ENCODE data around the gene ZFP69.
"Not testable (repeated sequence)": the region's sequence is repeated elsewhere in the genome, so short reads cannot be mapped to it uniquely, and the experiment has no call there.

Gene ZFP69

GRCh38 chr1:40476924-40477677 lies at the start of gene ZFP69:
Gene ZFP69 (plus strand): TSS chr1:40477290. CDS start chr1:40479362, 2,072 bp downstream.
- peak; percentile 89 for DNase-seq

- DNase-seq: no peak
Measured at GRCh38 chr1:40431385-40431784, 45.7 kb upstream of the ZFP69 start.

GRCh38 chr1:40432644-40433390 lies 44.3 kb upstream of the ZFP69 start:
- no peak for DNase-seq

GRCh38 chr1:40435471-40435870 lies 41.6 kb upstream of the ZFP69 start:
- no peak for DNase-seq

GRCh38 chr1:40435876-40436275 lies 41.2 kb upstream of the ZFP69 start:
- DNase-seq: no peak

GRCh38 chr1:40438391-40439015 lies 38.6 kb upstream of the ZFP69 start:
- no peak for DNase-seq

GRCh38 chr1:40439247-40439646 lies 37.8 kb upstream of the ZFP69 start:
- no peak for DNase-seq

- DNase-seq: peak; percentile 97
Measured at GRCh38 chr1:40449684-40450494, 27.2 kb upstream of the ZFP69 start, which contains the start of gene ZFP69B. Gene ZFP69B (plus strand): TSS chr1:40450476. CDS start chr1:40450962, 486 bp downstream.

- peak; percentile 43 for DNase-seq
Measured at GRCh38 chr1:40450495-40451237, 26.4 kb upstream of the ZFP69 start.

- no peak for DNase-seq
Measured at GRCh38 chr1:40451238-40451585, 25.9 kb upstream of the ZFP69 start.

- DNase-seq: no peak
Measured at GRCh38 chr1:40454873-40455272, 22.2 kb upstream of the ZFP69 start.

GRCh38 chr1:40462956-40463590 lies 14.0 kb upstream of the ZFP69 start:
- DNase-seq: no peak

GRCh38 chr1:40469327-40469726 lies 7.8 kb upstream of the ZFP69 start:
- no peak for DNase-seq

- no peak for DNase-seq
Measured at GRCh38 chr1:40475268-40475667, 1.8 kb upstream of the ZFP69 start.

GRCh38 chr1:40477678-40478053 lies 576 bp downstream of the ZFP69 start:
- DNase-seq: peak; percentile 57

- no peak for DNase-seq
Measured at GRCh38 chr1:40478276-40478675, 1.2 kb downstream of the ZFP69 start.

- DNase-seq: no peak
Measured at GRCh38 chr1:40479156-40479555, 2.1 kb downstream of the ZFP69 start.

- no peak for DNase-seq
Measured at GRCh38 chr1:40495315-40495903, 18.3 kb downstream of the ZFP69 start.

GRCh38 chr1:40502651-40503050 lies 25.6 kb downstream of the ZFP69 start:
- not testable (repeated sequence) for DNase-seq

GRCh38 chr1:40507973-40508372 lies 30.9 kb downstream of the ZFP69 start:
- DNase-seq: no peak

All from right forelimb (tissue), 1 donor.